Endothelial cell of umbilical vein (primary cell): ENCODE measurements around the gene ITPKA. TPM values are rescaled to one million over a fixed set of nuclear protein-coding genes. Genes with fewer than 3 reads are reported as not detected.

Experiments
- BruUV-seq: library from RNA; stranded (reverse); fragments of 400-500 nt; replicated peaks from 2 replicates; lab custom pipeline; 2021; lab: Mats Ljungman, UMichigan
- CTCF ChIA-PET: fragments of 300-600, 350-600 bp; sonication (Branson Sonifier 250); formaldehyde crosslinking; loops from one replicate; lab custom pipeline; 2021; ENCODE audit warnings: antibody characterized with exemption, inconsistent platforms; lab: Charles Lee
- POLR2A ChIA-PET: fragments of 300-600, 350-600 bp; sonication (Branson Sonifier 250); formaldehyde crosslinking; loops from one replicate; lab custom pipeline; 2021; ENCODE audit warnings: antibody characterized with exemption, inconsistent platforms; lab: Charles Lee
- DNase-seq: peaks from one replicate; pipeline ENCODE4 v3.0.0-alpha.2; 2011; ENCODE audit warnings: low read depth, low spot score
- FAIRE-seq: peaks from 2 replicates; lab custom pipeline; 2011; peaks lifted over from hg19 to GRCh38; lab: Jason Lieb, UNC
- H2AFZ ChIP-seq: 2 replicates; pipeline ENCODE4 v1.6.0; 2012; ENCODE audit warnings: low read depth, low read length, control low read depth, inconsistent platforms
- H3K27ac ChIP-seq: 2 replicates; pipeline ENCODE4 v1.5.1; 2011; ENCODE audit warnings: low read depth, mild to moderate bottlenecking, control low read depth, low read length, moderate library complexity; ENCODE audit not compliant: insufficient read depth
- H3K27me3 ChIP-seq, 2 experiments: 2 replicates each; pipeline versions ENCODE4 v1.6.0 to v1.6.1; 2011; ENCODE audit warnings: low read length in 2 of 2, mixed read lengths in 1 of 2; ENCODE audit not compliant: control insufficient read depth in 2 of 2, insufficient read depth in 2 of 2
- H3K36me3 ChIP-seq, 2 experiments: 2 replicates in 1 of 2; 3 replicates in 1 of 2; pipeline ENCODE4 v1.5.1; 2011; ENCODE audit warnings: low read length in 2 of 2, mild to moderate bottlenecking in 1 of 2, moderate library complexity in 1 of 2; ENCODE audit not compliant: control insufficient read depth in 2 of 2, insufficient read depth in 2 of 2; ENCODE audit errors: extremely low read depth in 1 of 2
- H3K4me1 ChIP-seq: 3 replicates; pipeline ENCODE4 v1.5.1; 2011; ENCODE audit warnings: mild to moderate bottlenecking, low read length; ENCODE audit not compliant: control insufficient read depth, insufficient read depth; ENCODE audit errors: extremely low read depth
- H3K4me2 ChIP-seq: 2 replicates; pipeline ENCODE4 v1.6.1; 2011; ENCODE audit warnings: low read length, control low read depth, mixed read lengths; ENCODE audit not compliant: insufficient read depth
- H3K4me3 ChIP-seq, 3 experiments: fragments of 200-600 bp in 1 of 3; sonication (generic), shearing (Covaris generic) in 1 of 3; replicated peaks in 1 of 3; 2 replicates each; pipeline ENCODE4 v1.5.1; 2011 to 2016; ENCODE audit warnings: control low read depth in 3 of 3, low read length in 3 of 3, mild to moderate bottlenecking in 2 of 3, inconsistent platforms in 1 of 3, low read depth in 1 of 3, moderate library complexity in 1 of 3; ENCODE audit not compliant: insufficient read depth in 1 of 3
- H3K79me2 ChIP-seq: 2 replicates; pipeline ENCODE4 v1.6.0; 2012; ENCODE audit warnings: low read length, inconsistent platforms; ENCODE audit not compliant: control insufficient read depth, insufficient read depth
- H3K9ac ChIP-seq: replicated peaks from 2 replicates; pipeline ENCODE3; 2011; ENCODE audit warnings: low read length, control low read depth; ENCODE audit not compliant: insufficient read depth; ENCODE audit errors: extremely low read depth
- H3K9me1 ChIP-seq: replicated peaks from 3 replicates; pipeline ENCODE4 v1.6.0; 2011; ENCODE audit warnings: mild to moderate bottlenecking, low read length; ENCODE audit not compliant: control insufficient read depth, insufficient read depth; ENCODE audit errors: extremely low read depth
- H3K9me3 ChIP-seq: replicated peaks from 2 replicates; pipeline ENCODE4 v1.5.1; 2012; ENCODE audit warnings: low read length, inconsistent platforms; ENCODE audit not compliant: control insufficient read depth, insufficient read depth
- H4K20me1 ChIP-seq: replicated peaks from 2 replicates; pipeline ENCODE3; 2011; ENCODE audit warnings: mild to moderate bottlenecking, low read length; ENCODE audit not compliant: control insufficient read depth, insufficient read depth; ENCODE audit errors: extremely low read depth
- CTCF ChIP-seq, 2 donors: IDR thresholded peaks; 1 replicate in 1 of 2; 2 replicates in 1 of 2; pipeline ENCODE4 v1.5.1; 2011; ENCODE audit warnings: low read length in 2 of 2, mild to moderate bottlenecking in 2 of 2, moderate library complexity in 2 of 2, control low read depth in 1 of 2, inconsistent platforms in 1 of 2, low read depth in 1 of 2; ENCODE audit not compliant: insufficient read depth in 1 of 2; ENCODE audit errors: extremely low read depth in 1 of 2
- EZH2 ChIP-seq: IDR thresholded peaks from 2 replicates; pipeline ENCODE4 v1.6.1; 2012; ENCODE audit warnings: borderline replicate concordance, low read depth, mild to moderate bottlenecking, moderate library complexity, low read length, inconsistent platforms; ENCODE audit not compliant: severe bottlenecking
- FOS ChIP-seq: IDR thresholded peaks from 2 replicates; pipeline ENCODE4 v1.6.1; 2011; ENCODE audit warnings: mild to moderate bottlenecking, low read length, moderate library complexity, borderline replicate concordance; ENCODE audit not compliant: insufficient read depth
- GATA2 ChIP-seq: IDR thresholded peaks from 2 replicates; pipeline ENCODE4 v1.7.0; 2011; ENCODE audit warnings: low read depth, mild to moderate bottlenecking, moderate library complexity, mixed read lengths, low read length; ENCODE audit not compliant: insufficient read length, insufficient read depth
- JUN ChIP-seq: IDR thresholded peaks from 2 replicates; pipeline ENCODE4 v1.6.1; 2011; ENCODE audit warnings: borderline replicate concordance, low read depth; ENCODE audit not compliant: insufficient read length, insufficient read depth
- MAX ChIP-seq: IDR thresholded peaks from 2 replicates; pipeline ENCODE4 v1.6.1; 2011; ENCODE audit not compliant: insufficient read depth, insufficient read length
- MYC ChIP-seq: IDR thresholded peaks from one replicate; pipeline ENCODE4 v1.6.1; 2011; ENCODE audit warnings: mild to moderate bottlenecking, low read depth, low read length
- POLR2A ChIP-seq: IDR thresholded peaks from 2 replicates; pipeline ENCODE4 v1.6.1; 2012; ENCODE audit warnings: low read depth, mild to moderate bottlenecking, control low read depth, low read length
- POLR2AphosphoS5 ChIP-seq: IDR thresholded peaks from 2 replicates; pipeline ENCODE4 v1.6.1; 2012; ENCODE audit warnings: low read depth, mild to moderate bottlenecking, control low read depth, low read length, moderate library complexity; ENCODE audit not compliant: insufficient read depth
- dilution Hi-C: fragments of 300-500 bp; cut with MboI; formaldehyde crosslinking; loops from one replicate; pipeline ENCODE4 v1.15.0; 2019; ENCODE audit warnings: low sequenced_read_pairs; ENCODE audit not compliant: extremely low pct_ligation_motif_present
- intact Hi-C: fragments of 100-400 bp; cut with micrococcal nuclease; formaldehyde crosslinking; loops from one replicate; pipeline ENCODE4 v1.10.0; 2022
- polyA plus RNA-seq, 4 experiments: library from polyadenylated mRNA; depleted of rRNA in 3 of 4; stranded (reverse) in 3 of 4; unstranded in 1 of 4; fragments of >200 nt; gene quantifications; 2 replicates each; pipeline versions ENCODE4 v1.2.1 to v1.2.3, GENCODE V29; 2011 to 2012; ENCODE audit warnings: missing spikeins in 1 of 4
- total RNA-seq: library from RNA; stranded (reverse); gene quantifications from 2 replicates; pipeline ENCODE4 v1.2.3, GENCODE V29; 2021

The ITPKA gene
- total and polyA plus RNA-seq, 2 donors (not counting 3 experiments of a cell fraction or from before 2014, with no cell fraction given), result 0.14 to 0.66 TPM

GRCh38 chr15:41544650-41545015 lies 51.0 kb downstream of the ITPKA start:
- DNase-seq, result no peak
- Histone ChIP-seq H3K9me1 (no peaks in the 10 kb centered on the region), H3K9me3 (no peaks in the 10 kb centered on the region), H3K4me2 (no peak overlapping the region), H3K4me1 (peaks cover 6% of the 10 kb centered on the region), H3K36me3 (no peaks in the 10 kb centered on the region), H3K79me2 (peaks cover 10% of the 10 kb centered on the region), H3K9ac (no peak overlapping the region), H4K20me1 (no peaks in the 10 kb centered on the region), H3K27me3 (no peaks in the 10 kb centered on the region), H3K4me3 (no peak overlapping the region), H2AFZ (no peak overlapping the region), H3K27ac (no peak overlapping the region)
- dilution Hi-C loops (no loop called here), intact Hi-C loops (loop anchor here (1.0 to 5.0 kb wide), 3 partner anchors 13 to 42 kb away; no protein-coding TSS in a partner anchor)
- ChIA-PET CTCF (interaction anchor here (0.6 to 3.0 kb wide), 8 partner anchors 11 to 955 kb away, joined by 3 to 13 read pairs (median 5); no protein-coding TSS in a partner anchor), POLR2A (interaction anchor here (0.9 to 1.4 kb wide), 2 partner anchors 10 to 59 kb away, joined by 4 to 10 read pairs; no protein-coding TSS in a partner anchor)
- BruUV-seq, result no TSS peak
- FAIRE-seq, result no peak
- TF ChIP-seq JUN (no peak), FOS (no peak), MAX (no peak), POLR2A (no peak), GATA2 (no peak), EZH2 (no peak), POLR2AphosphoS5 (no peak), MYC (no peak), CTCF (IDR thresholded peaks at IDR 0.05; ENCODE audit: extremely low read depth in 1 of 2, insufficient read depth in 1 of 2, low read depth in 1 of 2, low read length in 2 of 2) (no peak)
